Type B pancreatic cell (in vitro differentiated cells): ENCODE measurements around the gene SLC66A2. TPM values are rescaled to one million over a fixed set of nuclear protein-coding genes. Genes with fewer than 3 reads are reported as not detected.

ENCODE experiments used
- DNase-seq: peaks from one replicate; pipeline ENCODE4 v3.0.0; 2021; ENCODE audit warnings: mixed read lengths; ENCODE audit not compliant: unreplicated experiment; ENCODE audit errors: extremely low spot score
- H3K27ac Mint-ChIP-seq: 2 replicates; pipeline ENCODE4 v1.8.0; 2021; ENCODE audit warnings: mild to moderate bottlenecking, mixed read lengths
- H3K27me3 Mint-ChIP-seq: 2 replicates; pipeline ENCODE4 v1.8.0; 2021; ENCODE audit warnings: mixed read lengths
- H3K36me3 Mint-ChIP-seq: 2 replicates; pipeline ENCODE4 v1.8.0; 2021; ENCODE audit warnings: mixed read lengths
- H3K4me1 Mint-ChIP-seq: one replicate; pipeline ENCODE4 v1.8.0; 2021; ENCODE audit warnings: mixed read lengths; ENCODE audit not compliant: unreplicated experiment
- H3K4me3 Mint-ChIP-seq: 2 replicates; pipeline ENCODE4 v1.8.0; 2021; ENCODE audit warnings: mild to moderate bottlenecking, mixed read lengths
- H3K9me3 Mint-ChIP-seq: 2 replicates; pipeline ENCODE4 v1.8.0; 2021; ENCODE audit warnings: mixed read lengths
- CTCF ChIP-seq: fragments of 200-600 bp; sonication (generic); conservative IDR thresholded peaks from 2 replicates; pipeline ENCODE4 v1.5.0; 2021; ENCODE audit warnings: antibody characterized with exemption, mild to moderate bottlenecking
- total RNA-seq: library from RNA; stranded (reverse); gene quantifications from 2 replicates; pipeline ENCODE4 v1.2.1, GENCODE V29; 2021; ENCODE audit warnings: low replicate concordance

Gene SLC66A2
- total RNA-seq, 1 donor from 2014 or later: 39.7 TPM

- H3K4me3 Mint-ChIP-seq: peak overlapping the region; percentile 70
- H3K36me3 Mint-ChIP-seq: peaks cover 4% of the 10 kb centered on the region
- peaks cover 28% of the 10 kb centered on the region for H3K4me1 Mint-ChIP-seq
- H3K27ac Mint-ChIP-seq: peak overlapping the region; percentile 26
- TF ChIP-seq CTCF: no peak
- DNase-seq: peak; percentile 49
- H3K27me3 Mint-ChIP-seq: no peaks in the 10 kb centered on the region
- H3K9me3 Mint-ChIP-seq: no peaks in the 10 kb centered on the region
Measured at GRCh38 chr18:79947881-79948610, 3.4 kb downstream of the SLC66A2 start.

GRCh38 chr18:79947054-79947755 lies 4.2 kb downstream of the SLC66A2 start:
- H3K4me1 Mint-ChIP-seq: peaks cover 32% of the 10 kb centered on the region
- H3K36me3 Mint-ChIP-seq: peaks cover 7% of the 10 kb centered on the region
- peak; percentile 53 for DNase-seq
- no peak for TF ChIP-seq CTCF
- no peak overlapping the region for H3K27ac Mint-ChIP-seq
- H3K4me3 Mint-ChIP-seq: no peak overlapping the region
- no peaks in the 10 kb centered on the region for H3K27me3 Mint-ChIP-seq
- H3K9me3 Mint-ChIP-seq: no peaks in the 10 kb centered on the region

- Mint-ChIP-seq H3K4me1 (peaks cover 30% of the 10 kb centered on the region), H3K27ac (no peak overlapping the region), H3K36me3 (peaks cover 10% of the 10 kb centered on the region), H3K4me3 (no peak overlapping the region), H3K9me3 (no peaks in the 10 kb centered on the region), H3K27me3 (no peaks in the 10 kb centered on the region)
- peak; percentile 67 for DNase-seq
- no peak for TF ChIP-seq CTCF
Measured at GRCh38 chr18:79945118-79946042, 6.1 kb downstream of the SLC66A2 start.

- Mint-ChIP-seq H3K27ac (no peak overlapping the region), H3K4me3 (no peak overlapping the region), H3K9me3 (no peaks in the 10 kb centered on the region), H3K4me1 (peaks cover 25% of the 10 kb centered on the region), H3K36me3 (peaks cover 15% of the 10 kb centered on the region), H3K27me3 (no peaks in the 10 kb centered on the region)
- DNase-seq: peak; percentile 49
- no peak for TF ChIP-seq CTCF
Measured at GRCh38 chr18:79944746-79945117, 6.7 kb downstream of the SLC66A2 start.

- Mint-ChIP-seq H3K36me3 (peaks cover 20% of the 10 kb centered on the region), H3K27me3 (no peaks in the 10 kb centered on the region), H3K27ac (no peak overlapping the region), H3K4me1 (peaks cover 23% of the 10 kb centered on the region), H3K9me3 (no peaks in the 10 kb centered on the region), H3K4me3 (no peak overlapping the region)
- TF ChIP-seq CTCF: no peak
- no peak for DNase-seq
Measured at GRCh38 chr18:79944126-79944731, 7.2 kb downstream of the SLC66A2 start.
